Activated CD8-positive, alpha-beta memory T cell treated with anti-CD3 and anti-CD28 coated beads, Interleukin-2, amount 50 U/mL, for 48 hours (primary cell): ENCODE results near the gene LRRC74A.
"Not testable (repeated sequence)": the region's sequence is repeated elsewhere in the genome, so short reads cannot be mapped to it uniquely, and the experiment has no call there.

ENCODE experiments used
- DNase-seq: peaks from one replicate; pipeline ENCODE4 v3.0.0-alpha.2; 2020

Gene LRRC74A

DNA sequence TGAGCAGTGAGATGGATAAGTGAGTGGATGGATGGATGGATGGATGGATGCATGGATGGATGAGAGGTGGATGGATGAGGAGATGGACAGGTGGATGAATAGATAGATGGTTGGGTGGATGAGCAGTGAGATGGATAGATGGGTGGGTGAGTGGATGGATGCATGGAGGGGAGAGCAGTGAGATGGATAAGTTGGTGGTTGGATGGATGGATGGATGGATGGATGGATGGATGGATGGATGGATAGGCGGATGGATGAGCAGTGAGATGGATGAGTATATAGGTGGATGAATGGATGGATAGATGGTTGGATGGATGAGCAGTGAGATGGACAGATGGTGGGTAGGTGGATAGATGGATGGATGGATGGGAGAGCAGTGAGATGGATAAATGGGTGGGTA lies 30.6 kb downstream of the LRRC74A start:
- DNase-seq = no peak

- DNase-seq = no peak
Observed at GRCh38 chr14:76861574-76862255, 35.5 kb downstream of the LRRC74A start.

DNA sequence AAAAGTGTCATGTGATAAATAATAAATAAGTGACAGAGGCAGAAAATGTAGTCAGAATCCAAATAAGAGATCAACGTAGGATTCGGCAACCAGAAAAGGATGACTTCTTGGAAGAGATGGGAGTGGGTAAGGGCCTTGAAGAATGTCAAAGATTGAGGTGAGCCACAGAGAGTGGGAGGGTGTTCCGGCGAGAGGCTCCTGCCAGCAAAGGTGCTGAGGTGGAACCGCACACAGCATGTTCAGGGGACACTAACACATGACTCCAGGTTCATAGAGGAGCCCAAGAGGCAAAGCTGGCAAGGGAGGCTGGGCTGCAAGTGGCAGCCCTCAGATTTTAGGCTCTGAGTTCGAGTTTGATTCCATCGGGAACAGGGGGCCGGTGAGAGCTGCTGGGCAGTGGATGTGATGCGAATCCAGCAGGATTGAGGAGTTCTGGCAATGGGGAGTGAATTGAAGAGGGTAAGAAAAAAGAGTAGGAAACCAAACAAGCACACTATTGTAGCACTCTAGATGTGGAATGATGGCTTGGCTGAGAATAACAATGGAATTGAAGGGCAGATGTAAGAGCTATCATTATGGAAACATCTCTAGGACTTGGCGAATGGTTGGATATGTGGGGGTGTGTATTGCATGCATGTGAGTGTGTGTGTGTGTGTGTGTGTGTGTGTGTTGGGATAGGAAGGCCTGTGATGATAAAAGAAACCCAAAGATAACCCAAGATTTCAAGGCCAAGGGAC lies 36.5 kb downstream of the LRRC74A start:
- DNase-seq = no peak

- DNase-seq = no peak
Observed at GRCh38 chr14:76863724-76864407, 37.7 kb downstream of the LRRC74A start.

DNA sequence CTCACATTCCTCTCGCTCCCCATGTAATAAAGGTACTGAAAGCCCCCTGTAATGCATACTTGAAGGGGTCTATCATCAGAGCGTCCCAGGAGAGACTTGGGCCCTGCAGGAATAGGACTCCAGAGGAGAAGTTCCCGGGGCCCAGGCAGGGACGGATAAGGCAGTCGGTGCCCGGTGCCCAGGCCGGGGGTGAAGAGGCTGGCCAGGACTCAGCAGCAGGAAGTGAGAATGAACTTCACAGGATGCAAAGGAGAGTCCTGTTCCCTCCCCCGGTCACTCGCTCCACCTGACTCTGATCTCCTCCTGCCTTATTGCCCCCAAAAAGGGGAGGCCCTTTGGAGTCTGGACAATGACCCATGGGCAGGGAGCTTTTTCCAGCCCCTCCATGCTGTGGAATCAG lies 40.2 kb downstream of the LRRC74A start:
- DNase-seq = no peak

DNA sequence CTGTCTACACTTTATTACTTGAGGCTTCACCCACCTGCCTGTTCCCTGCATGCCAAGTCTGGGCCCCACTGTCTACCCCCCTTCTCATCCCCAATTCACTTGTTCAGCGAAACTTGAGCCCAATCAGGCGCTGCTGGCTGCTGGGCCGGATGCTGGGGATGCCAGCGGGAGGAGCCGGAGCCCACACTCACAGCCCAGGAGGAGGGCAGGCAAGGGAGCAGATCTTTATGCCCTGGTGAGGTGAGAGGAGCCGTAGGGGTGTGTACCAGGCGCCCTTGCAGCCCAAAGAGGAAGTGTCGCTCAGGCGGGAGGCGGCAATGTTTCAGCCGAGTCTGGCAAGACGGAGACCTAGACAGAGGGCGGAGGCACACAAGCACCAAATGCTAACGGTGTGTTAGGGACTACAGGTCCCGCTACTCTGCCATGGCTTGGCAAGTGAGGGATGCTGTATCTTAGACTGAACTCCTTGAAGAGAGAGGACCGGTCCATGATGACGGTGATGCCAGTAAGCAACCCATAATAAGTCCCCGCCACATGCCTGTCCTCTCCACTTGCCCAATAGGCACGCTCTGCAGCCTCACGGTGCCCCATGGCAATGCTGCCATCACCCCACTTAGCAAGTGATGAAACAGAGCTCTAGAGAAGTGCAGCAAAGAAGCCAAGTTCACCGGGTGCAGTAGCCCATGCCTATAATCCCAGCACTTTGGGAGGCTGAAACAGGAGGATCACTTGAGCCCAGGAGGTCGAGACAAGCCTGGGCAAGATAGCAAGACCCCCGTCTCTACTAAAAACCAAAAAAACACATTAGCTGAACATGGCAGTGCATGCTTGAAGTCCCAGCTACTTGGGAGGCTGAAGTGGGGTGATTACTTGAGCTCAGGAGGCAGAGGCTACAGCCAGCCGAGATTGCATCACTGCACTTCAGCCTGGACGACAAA lies 41.6 kb downstream of the LRRC74A start:
- DNase-seq = peak; percentile 63

DNA sequence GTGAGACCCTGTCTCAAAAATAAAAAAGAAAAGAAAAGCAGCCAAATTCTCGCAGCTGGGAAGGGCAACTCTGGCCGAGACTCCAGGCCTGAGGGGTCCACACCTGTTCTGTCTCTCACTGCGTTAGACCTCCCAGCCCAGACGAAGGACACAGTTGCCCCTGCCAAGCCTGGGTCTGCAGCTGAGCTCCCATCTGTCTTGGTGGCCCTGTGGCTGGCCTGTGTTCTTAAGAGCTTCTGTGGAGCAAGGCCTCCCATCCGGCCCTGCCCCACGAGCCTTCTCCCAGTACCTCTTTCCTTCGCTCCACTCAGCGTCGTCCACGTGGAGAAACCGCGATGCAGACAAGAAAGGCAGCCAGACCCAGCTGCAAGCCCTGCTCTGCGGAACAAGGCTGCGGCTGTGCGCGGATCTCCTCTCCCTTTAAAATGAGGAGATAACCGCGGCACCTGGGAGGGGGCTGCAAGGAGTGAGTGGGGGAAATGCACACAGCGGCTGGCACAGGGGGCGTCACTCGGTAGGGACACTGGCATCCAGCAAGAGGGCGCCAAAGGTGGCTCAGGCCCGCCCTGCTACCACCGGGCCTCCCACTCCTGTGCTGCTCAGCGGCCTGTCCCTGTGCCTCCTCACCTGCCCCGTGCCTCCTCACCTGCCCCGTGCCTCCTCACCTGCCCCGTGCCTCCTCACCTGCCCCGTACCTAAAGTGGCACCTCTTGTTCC lies 42.4 kb downstream of the LRRC74A start:
- DNase-seq = no peak

GRCh38 chr14:76870166-76870565 lies 44.0 kb downstream of the LRRC74A start:
- DNase-seq = no peak

GRCh38 chr14:76872796-76873432 lies 46.7 kb downstream of the LRRC74A start:
- DNase-seq = peak; percentile 84

DNA sequence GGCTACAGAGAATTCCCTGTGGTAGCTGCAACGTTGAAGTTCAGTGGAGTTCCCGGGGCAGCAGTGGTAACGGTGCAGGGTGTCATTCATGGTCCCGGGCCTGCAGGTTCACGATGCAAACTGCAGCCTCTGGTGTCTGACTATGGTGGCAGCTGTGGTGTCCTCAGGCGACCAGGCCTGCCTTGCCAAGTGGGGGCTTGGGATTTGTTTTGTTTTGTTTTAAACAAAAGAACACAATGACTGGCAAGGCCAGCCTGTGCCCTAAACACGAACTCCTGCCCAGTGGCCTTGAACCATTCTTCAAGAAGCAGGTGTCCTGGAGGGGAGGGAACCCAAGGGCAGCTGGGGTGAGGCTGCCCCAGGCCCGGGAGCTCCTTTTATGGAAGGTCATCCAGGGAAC lies 48.5 kb downstream of the LRRC74A start:
- DNase-seq = no peak

DNA sequence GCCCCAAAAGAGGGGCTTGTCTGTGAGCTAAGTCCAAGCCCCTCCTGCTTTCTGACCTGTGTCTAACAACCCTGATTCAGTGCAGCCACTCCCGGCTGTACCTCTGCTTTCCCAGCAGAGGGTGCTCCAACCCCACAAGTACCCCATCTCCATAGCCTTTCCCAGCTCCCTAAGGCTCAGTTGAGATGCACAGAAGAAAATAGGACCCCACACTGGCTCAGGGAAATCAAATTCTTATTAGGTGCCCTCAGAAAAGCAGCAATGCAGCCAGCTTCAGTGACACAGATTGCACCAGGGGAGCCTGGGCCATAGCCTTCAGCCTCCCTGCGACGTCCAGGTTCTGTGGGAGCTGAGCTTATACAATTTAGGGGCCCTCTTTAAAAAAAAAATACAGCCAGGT lies 49.9 kb downstream of the LRRC74A start:
- peak; percentile 69 for DNase-seq

DNA sequence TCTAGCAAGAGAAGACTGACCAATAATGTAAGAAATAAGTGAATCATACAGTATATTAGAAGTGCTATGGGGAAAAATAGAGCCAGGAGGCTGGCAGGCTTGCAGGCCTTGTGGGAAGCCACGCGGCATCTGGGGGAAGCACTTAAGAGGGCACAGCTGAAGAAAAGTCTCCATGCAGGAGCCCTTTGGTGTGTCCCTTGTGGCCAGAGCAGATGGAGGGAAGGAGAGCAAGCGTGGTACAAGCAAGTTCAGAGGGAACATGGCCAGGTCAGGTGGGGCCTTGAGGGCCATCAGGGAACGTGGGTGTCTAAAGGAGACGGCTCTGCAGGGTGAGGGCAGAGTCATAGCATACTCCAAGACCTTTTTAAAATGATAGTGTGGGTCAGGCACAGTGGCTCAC lies 51.7 kb downstream of the LRRC74A start:
- DNase-seq = no peak

GRCh38 chr14:76880449-76880848 lies 54.2 kb downstream of the LRRC74A start:
- DNase-seq = no peak

DNA sequence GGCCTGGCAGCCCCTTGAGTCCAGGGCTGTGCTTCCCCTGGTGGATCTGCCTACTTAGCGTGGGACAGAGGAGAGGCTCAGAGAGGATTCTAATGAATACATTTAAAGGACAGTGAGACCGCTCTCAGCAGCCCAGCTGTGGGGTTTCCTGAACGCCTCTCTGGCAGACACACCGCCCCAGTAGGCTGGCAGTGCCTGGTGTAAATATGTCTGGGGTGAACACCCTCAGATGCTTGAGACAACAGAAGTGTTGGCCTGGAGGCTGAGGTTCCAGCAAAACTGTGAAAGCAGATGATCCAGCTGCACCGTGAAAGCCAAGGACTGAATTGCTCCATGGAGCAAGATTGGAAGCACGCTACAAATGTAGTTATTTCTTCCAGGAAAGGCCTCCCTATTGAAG lies 55.1 kb downstream of the LRRC74A start:
- DNase-seq = no peak

GRCh38 chr14:76882651-76883050 lies 56.4 kb downstream of the LRRC74A start:
- DNase-seq = no peak

GRCh38 chr14:76883447-76883846 lies 57.2 kb downstream of the LRRC74A start:
- DNase-seq = no peak

DNA sequence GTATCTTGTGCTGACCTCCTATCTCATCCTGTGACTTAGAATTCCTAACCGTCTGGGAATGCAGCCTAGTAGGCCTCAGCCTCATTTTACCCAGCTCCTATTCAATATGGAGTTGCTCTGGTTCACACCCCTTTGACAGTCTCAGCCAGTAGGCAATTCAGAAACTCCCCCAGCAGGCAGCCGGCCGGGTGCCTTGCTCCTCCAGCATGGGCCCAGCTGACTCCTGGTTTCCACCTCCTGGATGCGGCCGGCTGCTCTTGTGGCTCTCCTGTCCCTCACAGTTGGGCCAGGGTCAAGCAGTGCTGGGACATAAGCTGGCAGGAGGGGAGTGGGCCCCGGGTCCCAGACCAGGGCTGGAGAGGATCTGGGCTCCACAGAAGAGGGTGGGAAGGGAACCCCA lies 58.2 kb downstream of the LRRC74A start:
- no peak for DNase-seq

GRCh38 chr14:76884853-76885276 lies 58.7 kb downstream of the LRRC74A start:
- no peak for DNase-seq

- DNase-seq = no peak
Observed at GRCh38 chr14:76887191-76887590, 61.0 kb downstream of the LRRC74A start.

GRCh38 chr14:76891391-76891790 lies 65.2 kb downstream of the LRRC74A start:
- DNase-seq = no peak

GRCh38 chr14:76894308-76894707 lies 68.1 kb downstream of the LRRC74A start:
- no peak for DNase-seq

GRCh38 chr14:76898006-76898405 lies 71.8 kb downstream of the LRRC74A start:
- DNase-seq = not testable (repeated sequence)
